Esophagus squamous epithelium (tissue), 4 donors: ENCODE measurements around the gene TPPP.

Source experiments
- POLR2A ChIP-seq, 4 donors: fragments of 450-650 bp; IDR thresholded peaks; one replicate each; pipeline ENCODE4 v1.6.1; 2017; ENCODE audit warnings: antibody characterized with exemption in 4 of 4, mild to moderate bottlenecking in 4 of 4, moderate library complexity in 3 of 4
- TF ChIP-seq, protein P1 (sequence below), 6 experiments: fragments of 450-650 bp in 4 of 6; fragments of 200-600 bp in 2 of 6; sonication (generic) in 2 of 6; IDR thresholded peaks; one replicate each; pipeline ENCODE4 v1.5.1; 2016 to 2019; ENCODE audit warnings: antibody characterized with exemption in 6 of 6, mild to moderate bottlenecking in 4 of 6, moderate library complexity in 4 of 6

DNA sequence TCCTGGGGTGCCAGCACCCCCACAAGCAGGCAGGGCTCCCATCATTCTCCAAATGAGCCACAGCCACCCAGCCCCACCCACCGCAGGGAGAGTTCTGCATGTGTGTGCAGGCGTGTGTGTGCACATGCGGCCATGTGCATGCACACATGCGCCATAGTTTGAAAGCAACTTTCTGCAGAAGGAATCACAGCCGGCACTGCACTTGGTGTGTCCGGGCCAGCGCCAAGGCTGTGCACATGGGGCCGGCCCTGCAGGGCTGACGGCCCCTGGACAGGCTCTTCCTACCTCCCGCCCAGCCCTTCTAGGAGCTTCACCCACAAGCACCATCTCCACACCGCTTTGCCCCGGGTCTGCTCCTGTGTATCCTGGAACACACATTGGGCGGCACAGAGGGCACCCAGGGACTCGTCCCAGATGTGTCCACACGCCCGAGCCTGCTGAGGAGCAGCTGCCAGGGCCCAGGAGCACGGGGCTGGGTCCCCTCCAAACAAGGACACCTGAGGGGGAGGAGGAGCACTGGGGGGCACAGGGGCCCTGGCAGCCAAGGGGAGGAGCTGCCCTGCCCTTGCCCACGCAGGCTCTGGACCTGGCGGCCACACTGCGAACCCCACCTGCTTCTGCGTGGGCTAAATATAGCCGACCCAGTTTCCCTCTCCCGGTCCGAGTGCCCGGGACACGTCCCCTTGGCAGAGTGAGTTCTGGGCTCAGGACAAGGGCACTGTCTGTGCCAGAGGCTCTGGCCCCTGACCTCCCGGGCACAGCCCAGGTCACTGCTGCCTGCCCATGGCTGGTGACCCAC is 19.1 kb downstream of the TPPP start:
- TF ChIP-seq, protein P1, sequence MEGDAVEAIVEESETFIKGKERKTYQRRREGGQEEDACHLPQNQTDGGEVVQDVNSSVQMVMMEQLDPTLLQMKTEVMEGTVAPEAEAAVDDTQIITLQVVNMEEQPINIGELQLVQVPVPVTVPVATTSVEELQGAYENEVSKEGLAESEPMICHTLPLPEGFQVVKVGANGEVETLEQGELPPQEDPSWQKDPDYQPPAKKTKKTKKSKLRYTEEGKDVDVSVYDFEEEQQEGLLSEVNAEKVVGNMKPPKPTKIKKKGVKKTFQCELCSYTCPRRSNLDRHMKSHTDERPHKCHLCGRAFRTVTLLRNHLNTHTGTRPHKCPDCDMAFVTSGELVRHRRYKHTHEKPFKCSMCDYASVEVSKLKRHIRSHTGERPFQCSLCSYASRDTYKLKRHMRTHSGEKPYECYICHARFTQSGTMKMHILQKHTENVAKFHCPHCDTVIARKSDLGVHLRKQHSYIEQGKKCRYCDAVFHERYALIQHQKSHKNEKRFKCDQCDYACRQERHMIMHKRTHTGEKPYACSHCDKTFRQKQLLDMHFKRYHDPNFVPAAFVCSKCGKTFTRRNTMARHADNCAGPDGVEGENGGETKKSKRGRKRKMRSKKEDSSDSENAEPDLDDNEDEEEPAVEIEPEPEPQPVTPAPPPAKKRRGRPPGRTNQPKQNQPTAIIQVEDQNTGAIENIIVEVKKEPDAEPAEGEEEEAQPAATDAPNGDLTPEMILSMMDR (IDR thresholded peaks at IDR 0.05) = no peak
- no peak for TF ChIP-seq POLR2A (IDR thresholded peaks at IDR 0.05)
